NK-92 (cell line): ENCODE results near the gene SOAT2.

Experiments used
- DNase-seq: peaks from one replicate; lab custom pipeline; 2025; ENCODE audit not compliant: unreplicated experiment; lab: John Stamatoyannopoulos, UW

Gene SOAT2, protein sequence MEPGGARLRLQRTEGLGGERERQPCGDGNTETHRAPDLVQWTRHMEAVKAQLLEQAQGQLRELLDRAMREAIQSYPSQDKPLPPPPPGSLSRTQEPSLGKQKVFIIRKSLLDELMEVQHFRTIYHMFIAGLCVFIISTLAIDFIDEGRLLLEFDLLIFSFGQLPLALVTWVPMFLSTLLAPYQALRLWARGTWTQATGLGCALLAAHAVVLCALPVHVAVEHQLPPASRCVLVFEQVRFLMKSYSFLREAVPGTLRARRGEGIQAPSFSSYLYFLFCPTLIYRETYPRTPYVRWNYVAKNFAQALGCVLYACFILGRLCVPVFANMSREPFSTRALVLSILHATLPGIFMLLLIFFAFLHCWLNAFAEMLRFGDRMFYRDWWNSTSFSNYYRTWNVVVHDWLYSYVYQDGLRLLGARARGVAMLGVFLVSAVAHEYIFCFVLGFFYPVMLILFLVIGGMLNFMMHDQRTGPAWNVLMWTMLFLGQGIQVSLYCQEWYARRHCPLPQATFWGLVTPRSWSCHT

DNA sequence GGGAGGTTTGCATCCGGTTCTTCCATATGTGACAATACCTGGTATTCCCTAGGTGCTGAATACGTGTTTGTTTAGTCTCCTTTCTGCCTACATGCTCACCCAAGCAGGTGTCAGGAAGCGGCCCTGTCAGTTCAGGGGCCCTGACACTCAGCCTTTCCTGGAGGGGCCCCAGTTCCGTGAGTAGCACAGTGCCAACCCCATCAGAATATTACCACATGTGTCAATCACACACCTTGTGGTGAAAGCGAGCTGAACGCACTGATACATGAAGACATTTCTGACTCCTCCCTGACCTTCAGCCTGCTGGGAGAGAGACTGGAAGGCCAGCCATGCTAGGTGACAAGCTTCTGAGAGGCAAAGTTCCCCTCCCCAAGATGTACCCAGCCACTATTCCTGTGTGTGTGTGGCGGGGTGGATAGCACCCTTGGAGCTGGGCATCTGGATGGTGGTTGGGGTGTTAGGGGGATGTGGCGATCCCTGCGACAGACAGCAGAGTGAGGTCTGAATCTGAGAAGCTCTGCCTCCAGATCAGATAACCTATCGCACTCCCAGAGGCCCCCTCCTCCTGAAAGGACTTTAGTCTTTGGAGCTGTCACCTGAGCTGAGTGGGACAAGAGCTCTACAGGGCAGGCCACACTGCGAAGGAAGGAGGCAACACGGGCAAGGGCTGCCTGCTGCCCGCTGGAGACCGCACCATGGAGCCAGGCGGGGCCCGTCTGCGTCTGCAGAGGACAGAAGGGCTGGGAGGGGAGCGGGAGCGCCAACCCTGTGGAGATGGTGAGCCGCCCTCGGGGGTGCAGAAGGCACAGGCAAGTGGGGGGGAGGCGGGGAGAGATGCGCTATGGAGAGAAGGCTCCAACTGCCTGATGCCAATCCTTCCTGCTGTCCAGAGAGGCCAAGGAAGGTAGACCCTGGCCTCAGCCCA, at the start of gene SOAT2:
Gene SOAT2, plus strand, starts transcription at position 604 of the 925 bp plus-strand sequence. Its CDS starts 92 bp downstream, at position 696.
- no peak for DNase-seq

DNA sequence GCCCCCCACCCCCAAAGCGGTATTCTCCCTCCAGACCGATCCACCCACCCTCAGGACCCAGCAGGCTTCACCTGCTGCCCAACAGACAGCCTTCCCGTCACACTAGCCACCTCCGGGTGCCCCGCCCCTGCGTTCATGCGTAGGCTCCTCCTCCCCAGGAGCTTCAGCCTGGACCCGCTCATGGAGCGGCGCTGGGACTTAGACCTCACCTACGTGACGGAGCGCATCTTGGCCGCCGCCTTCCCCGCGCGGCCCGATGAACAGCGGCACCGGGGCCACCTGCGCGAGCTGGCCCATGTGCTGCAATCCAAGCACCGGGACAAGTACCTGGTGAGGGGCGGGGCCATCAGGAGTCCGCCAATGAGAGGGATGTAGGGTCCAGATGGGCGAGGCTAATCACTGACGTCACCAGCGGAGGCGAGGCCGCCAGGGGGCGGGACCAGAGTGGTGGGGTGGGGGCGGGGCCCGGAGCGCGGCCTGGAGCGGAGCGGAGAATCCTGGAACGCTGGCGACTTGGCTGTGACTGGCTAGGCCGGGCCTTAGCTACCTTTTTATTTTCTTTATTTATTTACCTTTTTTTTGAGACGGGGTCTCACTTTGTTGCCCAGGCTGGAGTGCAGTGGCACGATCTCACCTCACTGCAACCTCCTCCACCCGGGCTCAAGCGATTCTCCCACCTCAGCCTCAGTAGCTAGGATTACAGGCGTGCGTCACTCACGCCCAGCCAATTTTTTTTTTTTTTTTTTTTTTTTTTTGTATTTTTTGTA, 49.0 kb upstream of the SOAT2 start:
- DNase-seq, result peak; percentile 65

DNA sequence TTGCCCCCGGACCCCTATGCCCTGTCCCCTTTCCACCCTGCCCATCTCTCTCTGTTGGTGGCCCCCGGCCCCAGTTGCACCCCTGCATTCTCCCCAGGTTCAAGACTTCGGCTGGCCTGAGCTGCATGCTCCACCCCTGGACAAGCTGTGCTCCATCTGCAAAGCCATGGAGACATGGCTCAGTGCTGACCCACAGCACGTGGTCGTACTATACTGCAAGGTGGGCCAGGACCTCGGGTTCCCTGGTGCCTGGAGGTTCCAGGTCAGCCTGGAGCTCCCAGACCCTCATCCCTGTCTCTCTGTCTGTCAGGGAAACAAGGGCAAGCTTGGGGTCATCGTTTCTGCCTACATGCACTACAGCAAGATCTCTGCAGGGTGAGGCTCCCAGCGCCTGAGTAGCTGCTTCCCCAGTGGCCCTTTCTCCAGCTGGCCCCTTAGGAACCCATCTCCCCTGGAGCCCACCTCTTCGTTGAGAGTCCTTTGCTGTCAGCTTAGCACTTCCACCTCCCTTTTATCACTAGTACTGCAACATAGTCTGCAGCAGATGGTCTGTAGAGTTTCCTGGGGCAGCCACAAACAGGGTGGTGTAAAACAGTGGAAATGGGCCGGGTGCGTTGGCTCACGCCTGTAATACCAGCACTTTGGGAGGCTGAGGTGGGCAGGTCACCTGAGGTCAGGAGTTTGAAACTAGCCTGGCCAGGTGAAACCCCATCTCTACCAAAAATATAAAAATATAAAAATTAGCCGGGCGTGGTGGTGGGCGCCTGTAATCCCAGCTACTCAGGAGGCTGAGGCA, 47.6 kb upstream of the SOAT2 start:
- DNase-seq, result no peak

DNA sequence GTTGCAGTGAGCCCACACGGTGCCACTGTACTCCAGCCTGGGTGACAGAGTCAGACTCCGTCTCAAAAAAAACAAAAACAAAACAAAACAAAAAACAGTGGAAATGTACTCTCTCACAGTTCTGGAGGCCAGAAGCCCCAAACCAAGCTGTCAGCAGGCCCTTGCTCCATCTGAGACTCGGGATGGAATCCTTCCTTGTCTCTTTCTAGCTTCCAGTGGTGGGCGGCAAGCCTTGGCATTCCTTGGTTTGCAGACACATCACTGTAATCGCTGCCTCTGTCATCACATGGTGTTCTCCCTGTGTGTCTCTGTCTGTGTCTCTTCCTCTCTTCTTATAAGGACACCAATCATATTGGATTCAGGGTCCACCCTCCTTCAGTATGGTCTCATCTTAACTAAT, 47.0 kb upstream of the SOAT2 start:
- DNase-seq, result no peak

DNA sequence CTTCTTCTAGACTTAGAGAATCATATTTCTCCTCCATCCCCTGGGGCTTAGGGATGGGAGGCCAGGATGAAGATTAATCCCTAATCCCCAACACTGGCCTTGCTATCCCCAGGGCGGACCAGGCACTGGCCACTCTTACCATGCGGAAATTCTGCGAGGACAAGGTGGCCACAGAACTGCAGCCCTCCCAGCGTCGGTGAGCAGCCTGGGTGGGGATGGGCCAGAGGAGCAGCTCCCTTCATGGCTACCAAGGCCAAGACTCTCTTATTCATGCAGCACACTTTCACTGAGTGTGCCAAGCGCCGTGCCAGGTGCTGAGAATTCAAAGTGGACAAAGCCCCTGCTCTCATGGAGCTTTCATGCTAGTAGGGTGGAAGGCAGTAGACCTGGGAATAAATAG, 46.4 kb upstream of the SOAT2 start:
- DNase-seq, result no peak

DNA sequence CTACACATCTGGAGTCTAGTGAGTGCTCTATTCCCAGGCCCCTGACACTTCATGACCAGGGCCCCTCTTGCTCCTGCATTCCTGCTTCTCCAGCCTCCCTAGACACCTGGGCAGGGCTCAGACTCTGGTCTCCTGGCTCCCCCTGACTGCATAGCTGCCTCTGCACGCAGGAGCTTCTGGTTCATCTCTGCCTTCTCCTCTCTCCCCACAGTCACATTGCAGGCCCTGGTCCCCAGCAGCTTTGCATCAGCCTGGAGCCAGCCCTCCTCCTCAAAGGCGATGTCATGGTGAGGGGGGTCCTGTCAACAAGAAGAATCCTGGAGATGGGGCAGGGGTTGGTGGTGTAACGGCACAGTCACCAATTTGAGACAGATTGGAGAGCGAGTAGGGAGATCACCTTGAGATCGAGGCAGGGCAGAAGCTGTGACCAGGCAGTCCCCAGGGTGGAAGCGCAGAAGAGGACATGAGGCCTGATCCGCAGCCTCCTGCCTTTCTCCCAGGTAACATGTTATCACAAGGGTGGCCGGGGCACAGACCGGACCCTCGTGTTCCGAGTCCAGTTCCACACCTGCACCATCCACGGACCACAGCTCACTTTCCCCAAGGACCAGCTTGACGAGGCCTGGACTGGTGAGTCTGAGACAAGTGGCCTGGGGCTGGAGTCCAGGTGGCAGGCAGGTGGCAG, 45.3 kb upstream of the SOAT2 start:
- DNase-seq, result no peak

DNA sequence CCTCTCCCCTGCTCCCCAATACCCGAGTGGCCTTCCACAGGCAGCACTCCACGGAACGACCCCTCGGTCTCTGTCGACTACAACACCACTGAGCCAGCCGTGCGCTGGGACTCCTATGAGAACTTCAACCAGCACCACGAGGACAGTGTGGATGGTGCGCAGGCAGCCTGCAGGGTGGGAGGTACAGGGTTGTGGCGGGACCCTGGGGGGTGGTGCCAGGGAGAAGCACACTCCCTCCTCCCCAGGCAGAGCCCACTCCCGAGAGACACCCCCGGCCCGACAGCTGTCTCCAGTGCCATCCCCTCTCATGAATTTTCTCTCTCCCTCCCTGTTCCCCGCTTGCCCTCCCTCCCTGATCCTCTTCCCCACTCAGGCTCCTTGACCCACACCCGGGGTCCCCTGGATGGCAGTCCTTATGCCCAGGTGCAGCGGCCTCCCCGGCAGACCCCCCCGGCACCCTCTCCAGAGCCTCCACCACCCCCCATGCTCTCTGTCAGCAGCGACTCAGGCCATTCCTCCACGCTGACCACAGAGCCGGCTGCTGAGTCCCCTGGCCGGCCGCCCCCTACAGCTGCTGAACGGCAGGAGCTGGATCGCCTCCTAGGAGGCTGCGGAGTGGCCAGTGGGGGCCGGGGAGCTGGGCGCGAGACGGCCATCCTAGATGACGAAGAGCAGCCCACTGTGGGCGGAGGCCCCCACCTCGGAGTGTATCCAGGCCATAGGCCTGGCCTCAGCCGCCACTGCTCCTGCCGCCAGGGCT, 44.4 kb upstream of the SOAT2 start:
- no peak for DNase-seq

DNA sequence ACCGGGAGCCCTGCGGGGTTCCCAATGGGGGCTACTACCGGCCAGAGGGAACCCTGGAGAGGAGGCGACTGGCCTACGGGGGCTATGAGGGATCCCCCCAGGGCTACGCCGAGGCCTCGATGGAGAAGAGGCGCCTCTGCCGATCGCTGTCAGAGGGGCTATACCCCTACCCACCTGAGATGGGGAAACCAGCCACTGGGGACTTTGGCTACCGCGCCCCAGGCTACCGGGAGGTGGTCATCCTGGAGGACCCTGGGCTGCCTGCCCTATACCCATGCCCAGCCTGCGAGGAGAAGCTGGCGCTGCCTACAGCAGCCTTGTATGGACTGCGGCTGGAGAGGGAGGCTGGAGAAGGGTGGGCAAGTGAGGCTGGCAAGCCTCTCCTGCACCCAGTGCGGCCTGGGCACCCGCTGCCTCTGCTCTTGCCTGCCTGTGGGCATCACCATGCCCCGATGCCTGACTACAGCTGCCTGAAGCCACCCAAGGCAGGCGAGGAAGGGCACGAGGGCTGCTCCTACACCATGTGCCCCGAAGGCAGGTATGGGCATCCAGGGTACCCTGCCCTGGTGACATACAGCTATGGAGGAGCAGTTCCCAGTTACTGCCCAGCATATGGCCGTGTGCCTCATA, 43.7 kb upstream of the SOAT2 start:
- no peak for DNase-seq

DNA sequence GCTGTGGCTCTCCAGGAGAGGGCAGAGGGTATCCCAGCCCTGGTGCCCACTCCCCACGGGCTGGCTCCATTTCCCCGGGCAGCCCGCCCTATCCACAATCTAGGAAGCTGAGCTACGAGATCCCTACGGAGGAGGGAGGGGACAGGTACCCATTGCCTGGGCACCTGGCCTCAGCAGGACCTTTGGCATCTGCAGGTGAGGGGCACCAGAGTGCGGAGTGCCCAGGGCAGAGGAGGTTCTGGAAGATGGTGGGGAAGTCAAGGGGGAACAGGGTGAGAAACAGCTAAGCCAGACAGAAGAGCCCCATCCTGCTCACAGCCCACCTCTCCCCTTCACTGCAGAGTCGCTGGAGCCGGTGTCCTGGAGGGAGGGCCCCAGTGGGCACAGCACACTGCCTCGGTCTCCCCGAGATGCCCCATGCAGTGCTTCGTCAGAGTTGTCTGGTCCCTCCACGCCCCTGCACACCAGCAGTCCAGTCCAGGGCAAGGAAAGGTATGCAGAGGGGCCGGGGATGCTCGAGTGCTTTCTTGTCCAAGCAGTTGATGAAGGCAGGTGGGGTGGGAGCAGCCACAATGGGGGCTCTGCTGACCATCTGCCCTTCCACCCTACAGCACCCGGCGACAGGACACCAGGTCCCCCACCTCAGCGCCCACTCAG, 43.1 kb upstream of the SOAT2 start:
- no peak for DNase-seq

DNA sequence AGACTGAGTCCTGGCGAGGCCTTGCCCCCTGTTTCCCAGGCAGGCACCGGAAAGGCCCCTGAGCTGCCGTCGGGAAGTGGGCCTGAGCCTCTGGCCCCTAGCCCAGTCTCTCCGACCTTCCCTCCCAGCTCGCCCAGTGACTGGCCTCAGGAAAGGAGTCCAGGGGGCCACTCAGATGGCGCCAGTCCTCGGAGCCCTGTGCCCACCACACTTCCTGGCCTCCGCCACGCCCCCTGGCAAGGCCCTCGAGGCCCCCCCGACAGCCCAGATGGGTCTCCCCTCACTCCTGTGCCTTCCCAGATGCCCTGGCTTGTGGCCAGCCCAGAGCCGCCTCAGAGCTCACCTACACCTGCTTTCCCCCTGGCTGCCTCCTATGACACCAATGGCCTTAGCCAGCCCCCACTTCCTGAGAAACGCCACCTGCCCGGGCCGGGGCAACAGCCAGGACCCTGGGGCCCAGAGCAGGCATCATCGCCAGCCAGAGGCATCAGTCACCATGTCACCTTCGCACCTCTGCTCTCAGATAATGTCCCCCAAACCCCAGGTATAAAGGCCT, 42.5 kb upstream of the SOAT2 start:
- DNase-seq, result no peak

DNA sequence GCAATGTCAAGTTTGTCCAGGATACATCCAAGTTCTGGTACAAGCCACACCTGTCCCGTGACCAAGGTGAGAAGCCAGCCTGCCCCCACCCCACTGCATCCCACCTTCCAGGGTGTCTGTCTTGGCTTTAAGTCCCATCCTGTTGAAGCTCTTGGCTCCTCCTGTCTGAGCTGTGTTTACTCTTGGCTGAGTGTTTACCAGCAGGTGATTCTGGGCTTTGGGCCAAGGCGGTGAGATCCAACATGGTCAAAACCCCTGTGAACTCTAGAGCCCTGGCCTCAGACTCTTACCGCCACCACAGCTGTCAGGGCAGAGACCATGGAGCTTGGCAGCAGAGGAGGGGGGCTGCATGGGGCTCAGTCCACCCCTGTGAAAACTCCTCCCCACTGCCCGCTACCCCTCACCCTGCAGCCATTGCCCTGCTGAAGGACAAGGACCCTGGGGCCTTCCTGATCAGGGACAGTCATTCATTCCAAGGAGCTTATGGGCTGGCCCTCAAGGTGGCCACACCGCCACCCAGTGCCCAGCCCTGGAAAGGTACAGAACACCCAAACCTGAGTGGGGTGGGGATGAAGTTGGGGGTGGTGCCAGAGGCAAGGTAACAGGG, 41.8 kb upstream of the SOAT2 start:
- DNase-seq, result no peak

DNA sequence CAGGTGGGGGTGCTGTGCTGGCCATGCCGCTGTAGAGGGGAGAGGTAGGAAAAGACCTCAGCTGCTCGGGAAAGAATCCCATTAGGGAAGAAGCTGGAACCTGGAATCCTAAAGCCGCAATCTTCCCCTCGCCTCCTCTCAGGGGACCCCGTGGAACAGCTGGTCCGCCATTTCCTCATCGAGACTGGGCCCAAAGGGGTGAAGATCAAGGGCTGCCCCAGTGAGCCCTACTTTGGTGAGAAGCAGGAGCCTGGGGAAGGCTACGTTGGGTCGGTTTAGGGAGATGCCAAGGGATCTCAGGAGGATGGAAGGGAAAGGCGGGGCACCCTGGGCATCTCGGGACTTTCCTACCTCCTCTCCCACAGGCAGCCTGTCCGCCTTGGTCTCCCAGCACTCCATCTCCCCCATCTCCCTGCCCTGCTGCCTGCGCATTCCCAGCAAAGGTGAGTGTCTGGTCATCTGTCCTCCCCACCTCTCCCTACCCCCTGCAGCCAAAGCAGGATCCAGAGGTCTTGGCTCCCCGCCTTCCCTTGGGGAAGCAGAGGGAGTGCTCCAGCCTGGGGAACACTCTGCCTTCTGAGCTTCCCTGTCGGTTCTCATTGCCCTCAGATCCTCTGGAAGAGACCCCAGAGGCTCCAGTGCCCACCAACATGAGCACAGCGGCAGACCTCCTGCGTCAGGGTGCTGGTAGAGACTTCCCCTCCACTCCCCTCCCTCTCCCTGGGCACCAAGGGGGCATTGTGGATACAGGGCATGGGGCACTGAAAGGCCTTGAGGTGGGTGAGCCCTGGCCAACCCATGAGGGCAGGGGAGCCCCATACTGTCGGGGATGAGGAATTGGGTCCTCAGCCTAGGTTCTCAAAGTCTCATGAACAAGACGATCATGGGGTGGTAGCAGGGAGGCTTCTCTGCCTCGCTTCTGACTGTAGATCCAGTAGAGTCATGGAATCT, 41.0 kb upstream of the SOAT2 start:
- DNase-seq, result no peak

DNA sequence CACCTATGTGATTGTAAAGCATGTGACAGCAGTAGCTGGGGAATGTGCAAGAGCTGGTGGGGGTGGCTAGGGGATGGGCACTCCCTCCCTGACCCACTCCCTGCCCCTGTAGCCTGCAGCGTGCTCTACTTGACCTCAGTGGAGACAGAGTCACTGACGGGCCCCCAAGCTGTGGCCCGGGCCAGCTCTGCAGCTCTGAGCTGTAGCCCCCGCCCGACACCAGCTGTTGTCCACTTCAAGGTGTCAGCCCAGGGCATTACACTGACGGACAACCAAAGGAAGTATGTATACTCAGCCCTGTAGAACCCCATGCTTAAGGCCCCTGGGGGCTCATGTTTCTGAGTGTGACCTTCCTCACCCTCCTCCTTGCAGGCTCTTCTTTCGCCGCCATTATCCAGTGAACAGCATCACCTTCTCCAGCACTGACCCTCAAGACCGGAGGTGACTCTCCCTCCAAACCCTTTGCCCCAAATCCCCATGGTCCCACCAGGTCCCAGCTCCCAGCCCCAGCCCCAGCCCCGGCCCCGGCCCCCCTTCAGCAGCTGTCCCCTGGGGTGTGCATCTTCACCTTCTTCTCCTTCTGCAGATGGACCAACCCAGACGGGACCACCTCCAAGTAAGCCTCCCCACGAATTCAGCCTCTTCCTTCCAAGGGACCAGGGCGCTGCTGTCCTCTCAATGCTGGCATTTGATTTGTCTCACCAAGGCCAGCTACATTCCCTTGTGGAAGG, 40.1 kb upstream of the SOAT2 start:
- DNase-seq, result no peak

DNA sequence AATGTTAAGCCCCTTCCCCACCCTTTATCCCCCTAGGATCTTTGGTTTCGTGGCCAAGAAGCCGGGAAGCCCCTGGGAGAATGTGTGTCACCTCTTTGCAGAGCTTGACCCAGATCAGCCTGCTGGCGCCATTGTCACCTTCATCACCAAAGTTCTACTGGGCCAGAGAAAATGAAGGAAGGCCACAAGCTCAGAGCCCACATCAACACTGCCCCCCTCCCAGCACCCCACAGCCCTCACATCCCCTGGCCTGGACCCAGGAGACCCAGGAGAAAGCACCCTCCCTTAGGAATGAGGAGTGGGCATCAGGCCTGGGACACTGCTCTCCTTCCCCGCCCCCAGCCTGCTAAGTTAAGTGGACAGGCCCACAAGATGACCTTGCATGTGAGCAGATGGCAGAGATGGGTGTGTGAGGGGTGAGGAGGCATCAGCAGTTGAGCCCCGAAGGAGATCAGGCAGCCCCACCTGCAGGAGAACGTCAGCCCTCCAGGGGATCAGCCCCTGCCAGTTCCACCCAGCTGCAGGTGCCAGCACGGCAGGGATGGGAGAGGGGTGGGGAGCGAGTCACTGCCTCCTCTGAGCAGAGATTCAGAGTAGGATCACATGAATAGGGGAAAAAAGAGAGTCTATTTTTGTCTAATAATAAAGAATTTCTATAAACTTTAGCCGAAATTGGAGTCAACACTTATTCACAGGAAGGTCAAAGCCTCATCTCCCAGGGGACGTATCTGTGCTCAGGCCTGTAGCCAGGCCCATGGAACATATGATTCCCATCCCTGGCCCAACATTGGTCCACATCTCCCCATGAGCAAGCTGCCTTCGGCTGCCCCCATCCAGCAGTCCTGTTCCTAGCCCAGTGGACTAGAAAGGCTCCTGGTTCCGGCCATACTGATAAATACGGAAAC, 39.3 kb upstream of the SOAT2 start:
- DNase-seq, result no peak
